Endothelial cell of umbilical vein (primary cell): ENCODE data around the gene MRPL14.

Source experiments
- CTCF ChIP-seq, 2 donors: IDR thresholded peaks; 1 replicate in 1 of 2; 2 replicates in 1 of 2; pipeline ENCODE4 v1.5.1; 2011; ENCODE audit warnings: low read length in 2 of 2, mild to moderate bottlenecking in 2 of 2, moderate library complexity in 2 of 2, control low read depth in 1 of 2, inconsistent platforms in 1 of 2, low read depth in 1 of 2; ENCODE audit not compliant: insufficient read depth in 1 of 2; ENCODE audit errors: extremely low read depth in 1 of 2
- EZH2 ChIP-seq: IDR thresholded peaks from 2 replicates; pipeline ENCODE4 v1.6.1; 2012; ENCODE audit warnings: borderline replicate concordance, low read depth, mild to moderate bottlenecking, moderate library complexity, low read length, inconsistent platforms; ENCODE audit not compliant: severe bottlenecking
- FOS ChIP-seq: IDR thresholded peaks from 2 replicates; pipeline ENCODE4 v1.6.1; 2011; ENCODE audit warnings: mild to moderate bottlenecking, low read length, moderate library complexity, borderline replicate concordance; ENCODE audit not compliant: insufficient read depth
- GATA2 ChIP-seq: IDR thresholded peaks from 2 replicates; pipeline ENCODE4 v1.7.0; 2011; ENCODE audit warnings: low read depth, mild to moderate bottlenecking, moderate library complexity, mixed read lengths, low read length; ENCODE audit not compliant: insufficient read length, insufficient read depth
- JUN ChIP-seq: IDR thresholded peaks from 2 replicates; pipeline ENCODE4 v1.6.1; 2011; ENCODE audit warnings: borderline replicate concordance, low read depth; ENCODE audit not compliant: insufficient read length, insufficient read depth
- MAX ChIP-seq: IDR thresholded peaks from 2 replicates; pipeline ENCODE4 v1.6.1; 2011; ENCODE audit not compliant: insufficient read depth, insufficient read length
- MYC ChIP-seq: IDR thresholded peaks from one replicate; pipeline ENCODE4 v1.6.1; 2011; ENCODE audit warnings: mild to moderate bottlenecking, low read depth, low read length
- POLR2A ChIP-seq: IDR thresholded peaks from 2 replicates; pipeline ENCODE4 v1.6.1; 2012; ENCODE audit warnings: low read depth, mild to moderate bottlenecking, control low read depth, low read length
- POLR2AphosphoS5 ChIP-seq: IDR thresholded peaks from 2 replicates; pipeline ENCODE4 v1.6.1; 2012; ENCODE audit warnings: low read depth, mild to moderate bottlenecking, control low read depth, low read length, moderate library complexity; ENCODE audit not compliant: insufficient read depth

- TF ChIP-seq POLR2A = no peak
- no peak for TF ChIP-seq EZH2
- TF ChIP-seq CTCF (IDR thresholded peaks at IDR 0.05; ENCODE audit: extremely low read depth in 1 of 2, insufficient read depth in 1 of 2, low read depth in 1 of 2, low read length in 2 of 2) = no peak
- no peak for TF ChIP-seq POLR2AphosphoS5
- TF ChIP-seq FOS = no peak
- TF ChIP-seq MAX = no peak
- TF ChIP-seq MYC = no peak
- no peak for TF ChIP-seq JUN
- no peak for TF ChIP-seq GATA2
These were observed 16.5 kb upstream of the MRPL14 start for GRCh38 chr6:44143731-44144130.
